GM19043 (cell line): Measurements from ENCODE around the gene GOLGB1.
"Not testable (repeated sequence)": the region's sequence is repeated elsewhere in the genome, so short reads cannot be mapped to it uniquely, and the experiment has no call there.

Source experiments
- ATAC-seq: cut with Tn5 transposase; IDR thresholded peaks from one replicate; pipeline ENCODE4 v1.9.1; 2021; ENCODE audit warnings: low read depth; ENCODE audit not compliant: unreplicated experiment

Gene GOLGB1

DNA sequence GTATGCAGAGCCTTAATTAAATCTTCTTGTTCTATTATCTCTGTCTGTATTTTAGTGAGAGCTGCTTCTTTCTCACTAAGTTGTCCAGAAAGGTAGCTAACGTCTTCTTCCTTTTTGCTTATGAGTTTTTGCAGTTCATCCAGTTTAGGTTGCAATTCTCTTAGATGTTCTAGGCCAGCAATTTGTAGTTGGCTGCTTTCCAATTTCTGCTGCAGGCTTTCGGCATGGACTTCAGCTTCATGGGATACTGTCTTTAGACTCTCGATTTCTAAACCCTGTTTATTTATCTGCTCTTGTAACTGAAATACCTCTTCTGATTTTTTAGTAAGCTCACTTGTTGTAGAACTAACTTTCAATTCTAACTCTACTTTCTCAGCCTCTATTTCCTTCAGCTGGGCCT, 53.4 kb downstream of the GOLGB1 start:
- ATAC-seq: no peak

DNA sequence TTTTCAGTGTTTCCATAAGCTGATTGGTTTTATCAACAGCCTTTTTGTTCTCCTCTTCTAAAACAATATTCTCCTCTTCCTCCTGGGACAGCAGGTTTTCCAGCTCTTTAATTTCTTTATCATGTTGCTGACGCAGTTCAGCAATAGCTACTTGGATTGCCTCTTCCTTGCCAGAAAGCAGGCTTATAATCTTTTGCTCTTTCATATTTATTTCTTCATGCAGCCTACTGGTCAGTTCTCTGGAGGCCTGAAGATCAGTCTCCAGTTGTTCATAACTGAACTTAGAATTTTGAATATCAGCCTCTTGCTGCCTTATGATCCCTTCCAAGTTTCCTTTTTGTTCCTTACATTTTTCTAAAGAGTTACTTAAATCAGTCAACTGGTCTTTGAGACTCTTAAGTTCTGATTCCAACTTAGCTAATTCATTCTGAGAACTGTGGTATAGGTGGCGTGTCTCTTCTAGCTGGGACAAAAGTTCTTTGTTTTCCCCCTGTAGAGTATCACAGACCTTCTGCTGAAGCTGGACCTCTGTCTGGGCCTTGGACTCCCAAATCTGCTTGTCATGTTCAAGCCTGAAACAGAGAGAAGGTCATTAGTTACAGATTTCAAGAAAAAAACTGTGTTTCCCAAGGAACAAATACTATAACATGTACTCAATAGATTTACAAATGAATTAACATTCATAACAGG, 57.4 kb downstream of the GOLGB1 start:
- ATAC-seq: no peak

DNA sequence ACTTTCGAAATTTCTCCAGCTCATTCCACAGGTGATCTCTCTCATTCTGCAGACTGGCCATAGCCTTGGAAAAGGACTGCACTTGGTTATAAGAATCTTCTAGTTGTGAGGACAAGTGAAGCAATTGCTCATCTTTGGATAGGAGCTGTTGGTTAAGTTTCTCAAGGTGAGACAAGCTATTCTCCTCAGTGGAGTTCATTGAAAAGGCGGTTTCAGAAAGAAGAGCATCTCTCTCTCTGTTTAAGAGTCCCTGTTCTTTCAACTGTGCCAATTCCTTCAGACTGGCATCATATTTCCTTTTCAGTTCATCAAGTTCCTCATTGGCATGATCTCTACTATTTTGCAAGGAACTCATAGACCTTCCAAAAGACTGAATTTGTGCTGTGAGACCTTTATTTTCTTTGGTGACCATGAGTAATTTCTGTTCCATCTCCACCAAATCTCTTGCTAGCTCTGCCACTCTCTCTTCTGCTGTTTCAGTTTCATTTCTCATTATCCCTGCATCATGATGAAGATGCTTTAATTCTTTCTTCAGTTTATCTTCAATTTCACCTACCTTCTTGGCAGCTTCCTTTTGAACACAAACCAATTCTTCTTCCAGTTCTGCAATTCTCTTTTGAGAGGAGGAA, 58.6 kb downstream of the GOLGB1 start:
- ATAC-seq: peak; percentile 66

DNA sequence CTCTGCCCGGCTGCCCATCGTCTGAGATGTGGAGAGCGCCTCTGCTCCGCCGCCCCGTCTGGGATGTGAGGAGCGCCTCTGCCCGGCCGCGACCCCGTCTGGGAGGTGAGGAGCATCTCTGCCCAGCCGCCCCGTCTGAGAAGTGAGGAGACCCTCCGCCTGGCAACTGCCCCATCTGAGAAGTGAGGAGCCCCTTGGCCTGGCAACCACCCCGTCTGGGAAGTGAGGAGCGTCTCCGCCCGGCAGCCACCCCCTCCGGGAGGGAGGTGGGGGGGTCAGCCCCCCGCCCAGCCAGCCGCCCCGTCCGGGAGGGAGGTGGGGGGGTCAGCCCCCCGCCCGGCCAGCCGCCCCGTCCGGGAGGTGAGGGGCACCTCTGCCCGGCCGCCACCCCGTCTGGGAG, 60.8 kb downstream of the GOLGB1 start:
- not testable (repeated sequence) for ATAC-seq

DNA sequence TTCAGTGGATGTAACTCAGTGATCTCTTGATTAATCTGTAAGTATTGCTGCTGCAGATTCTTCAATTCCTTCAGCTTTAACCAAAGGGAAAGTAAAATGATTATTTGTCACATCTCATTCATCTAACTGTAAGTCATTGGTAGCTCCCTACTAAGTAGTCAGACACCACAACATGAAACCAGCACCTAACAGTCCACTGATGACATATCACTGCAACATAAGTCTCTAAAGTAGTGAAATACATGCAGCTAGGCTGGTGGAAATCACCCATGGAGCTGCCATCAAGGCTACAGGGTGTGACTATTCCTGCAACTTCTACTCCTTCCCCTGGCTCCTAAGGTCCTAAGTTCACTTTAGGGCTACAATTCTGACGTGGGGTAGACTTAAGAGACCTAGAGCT, 67.7 kb downstream of the GOLGB1 start:
- ATAC-seq: no peak

DNA sequence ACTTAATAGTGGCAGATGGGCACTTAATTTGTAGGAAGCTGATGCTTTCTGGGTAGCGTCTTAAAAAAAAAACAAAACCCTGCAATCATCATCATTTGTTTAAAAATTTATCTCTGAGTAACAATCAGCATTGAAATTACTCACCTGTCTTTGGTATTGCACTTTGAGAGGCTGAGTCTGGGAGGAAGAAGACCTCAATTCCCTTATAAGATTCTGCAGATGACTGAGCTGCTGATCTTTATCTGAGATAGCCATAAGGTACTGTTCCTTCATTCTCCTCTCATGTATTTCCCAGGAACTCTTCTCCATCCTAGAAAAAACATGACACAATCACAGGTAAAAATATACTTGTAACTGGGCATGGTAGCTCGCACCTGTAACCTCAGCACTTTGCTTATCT, 72.4 kb downstream of the GOLGB1 start:
- no peak for ATAC-seq

DNA sequence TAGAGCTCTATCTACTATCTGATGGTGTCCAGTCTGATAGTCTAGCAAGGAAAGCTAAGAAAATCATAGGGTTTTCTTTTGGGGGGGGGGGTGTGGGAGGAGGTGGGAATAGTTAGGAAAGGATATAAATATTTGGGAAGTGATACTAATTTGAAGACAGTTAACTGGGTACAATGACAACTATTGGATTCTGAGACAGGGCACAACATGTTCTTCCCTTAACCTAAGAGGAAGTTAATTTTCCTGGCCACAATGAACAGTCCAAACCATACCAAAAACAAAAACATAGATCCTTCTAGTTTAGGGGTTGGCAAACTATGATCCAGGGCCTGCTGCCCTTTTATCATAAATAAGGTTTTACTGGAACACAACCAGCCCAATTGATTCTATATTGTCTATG, 78.9 kb downstream of the GOLGB1 start:
- no peak for ATAC-seq

DNA sequence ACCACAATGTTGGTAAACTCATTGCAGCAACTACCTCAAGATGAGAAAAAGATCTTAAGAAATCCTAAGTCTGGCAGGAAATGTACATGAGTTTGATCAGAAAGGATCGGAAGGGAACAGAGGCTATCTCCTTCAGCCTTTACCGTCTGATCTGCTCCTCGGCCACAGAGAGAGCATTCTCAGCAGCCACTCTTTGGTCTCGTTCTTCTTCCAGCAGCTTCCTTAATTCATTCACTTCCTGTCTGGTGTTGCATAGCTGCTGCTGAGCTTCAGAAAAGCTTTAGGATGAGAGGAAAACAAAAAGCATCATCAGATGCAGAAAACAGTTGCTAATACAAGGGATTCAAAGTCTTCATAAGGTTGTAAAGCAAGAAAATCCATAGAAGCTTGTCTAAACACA, 82.2 kb downstream of the GOLGB1 start:
- ATAC-seq: no peak

DNA sequence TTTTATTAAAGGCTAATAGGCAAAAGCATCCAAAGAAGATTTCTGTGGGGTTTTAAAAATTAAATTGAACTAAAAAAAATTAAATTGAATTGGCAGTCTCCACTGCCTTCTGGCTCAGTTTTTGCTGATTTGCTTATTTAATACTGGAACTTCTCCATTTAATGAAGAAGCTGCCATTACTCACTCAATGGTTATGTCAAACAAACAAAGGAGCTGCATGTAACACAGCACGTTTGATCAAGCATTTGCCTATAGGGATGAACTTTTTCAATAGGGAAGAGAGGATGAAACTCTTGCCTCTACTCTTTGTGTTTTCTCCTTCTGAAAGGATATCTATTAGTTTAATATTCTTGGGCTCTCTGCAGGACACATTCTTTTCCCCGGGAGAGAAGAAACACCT, 84.1 kb downstream of the GOLGB1 start:
- no peak for ATAC-seq

DNA sequence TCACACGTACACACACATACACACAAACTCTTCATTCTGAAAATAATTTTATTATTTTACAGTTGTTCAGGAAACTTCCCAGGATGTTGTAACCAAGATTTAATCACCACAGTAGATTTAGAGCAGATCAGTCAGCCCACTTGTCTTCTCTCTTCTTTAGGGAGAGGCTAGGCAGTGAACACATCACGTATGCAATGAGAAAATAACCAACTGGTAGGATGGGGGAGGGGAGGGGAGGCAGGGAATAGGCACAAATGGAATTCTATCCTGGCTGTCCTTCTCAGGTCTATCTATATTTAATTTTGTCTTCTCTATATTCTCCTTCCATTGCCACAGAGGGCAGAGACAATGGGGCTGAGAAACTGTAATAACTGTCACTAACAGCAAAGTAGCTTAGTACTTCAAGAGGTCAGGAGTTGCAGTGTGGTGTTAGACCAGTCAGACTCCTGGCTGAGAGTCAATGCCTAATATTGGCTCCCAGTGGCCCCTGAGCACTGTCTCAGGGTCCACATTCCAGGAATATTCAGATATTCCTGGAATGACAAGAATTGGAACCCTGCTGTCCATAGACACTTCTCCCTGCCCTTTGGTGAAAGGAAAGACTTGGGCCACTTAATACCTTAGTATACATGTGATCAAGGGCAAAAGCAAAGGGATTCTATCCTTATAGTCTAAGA, 86.2 kb downstream of the GOLGB1 start:
- no peak for ATAC-seq

DNA sequence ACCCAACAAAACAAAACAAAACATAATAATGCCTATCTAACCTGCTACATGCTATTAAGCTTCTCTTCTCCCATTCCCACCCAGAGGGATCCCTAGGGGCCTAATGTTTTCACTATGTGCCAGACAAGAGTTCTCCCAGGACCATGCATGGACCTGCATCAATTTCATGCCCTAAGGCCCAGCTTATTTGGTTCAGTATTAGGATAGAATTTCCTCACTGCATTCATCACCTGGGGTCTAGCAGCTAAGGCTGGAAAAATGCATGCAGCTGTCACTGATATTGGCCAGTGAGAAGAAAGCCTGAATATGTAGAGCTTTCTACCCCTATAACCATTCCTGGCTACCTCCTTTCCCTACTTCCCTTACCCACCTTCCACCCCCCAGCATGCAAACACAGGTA, 86.8 kb downstream of the GOLGB1 start:
- ATAC-seq: no peak

DNA sequence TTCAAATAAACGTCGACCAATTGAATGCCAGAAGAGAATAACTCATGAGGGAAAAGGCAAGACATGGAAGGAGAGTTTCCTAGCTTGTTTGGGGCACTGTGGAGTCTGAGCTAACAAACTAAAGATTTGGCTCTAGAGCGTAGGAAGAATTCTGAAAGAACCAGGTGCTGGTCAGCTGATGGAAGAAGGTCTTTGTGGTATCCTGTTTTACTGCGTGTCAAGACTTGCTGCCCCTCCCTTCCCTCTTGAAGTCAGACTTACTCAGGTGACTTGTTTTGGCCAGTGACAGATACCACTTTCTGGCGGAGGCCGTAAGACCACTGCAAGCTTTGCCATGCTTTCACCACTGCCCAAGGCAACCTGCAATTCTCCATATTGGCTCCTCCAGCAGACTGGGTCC, 88.2 kb downstream of the GOLGB1 start:
- no peak for ATAC-seq

DNA sequence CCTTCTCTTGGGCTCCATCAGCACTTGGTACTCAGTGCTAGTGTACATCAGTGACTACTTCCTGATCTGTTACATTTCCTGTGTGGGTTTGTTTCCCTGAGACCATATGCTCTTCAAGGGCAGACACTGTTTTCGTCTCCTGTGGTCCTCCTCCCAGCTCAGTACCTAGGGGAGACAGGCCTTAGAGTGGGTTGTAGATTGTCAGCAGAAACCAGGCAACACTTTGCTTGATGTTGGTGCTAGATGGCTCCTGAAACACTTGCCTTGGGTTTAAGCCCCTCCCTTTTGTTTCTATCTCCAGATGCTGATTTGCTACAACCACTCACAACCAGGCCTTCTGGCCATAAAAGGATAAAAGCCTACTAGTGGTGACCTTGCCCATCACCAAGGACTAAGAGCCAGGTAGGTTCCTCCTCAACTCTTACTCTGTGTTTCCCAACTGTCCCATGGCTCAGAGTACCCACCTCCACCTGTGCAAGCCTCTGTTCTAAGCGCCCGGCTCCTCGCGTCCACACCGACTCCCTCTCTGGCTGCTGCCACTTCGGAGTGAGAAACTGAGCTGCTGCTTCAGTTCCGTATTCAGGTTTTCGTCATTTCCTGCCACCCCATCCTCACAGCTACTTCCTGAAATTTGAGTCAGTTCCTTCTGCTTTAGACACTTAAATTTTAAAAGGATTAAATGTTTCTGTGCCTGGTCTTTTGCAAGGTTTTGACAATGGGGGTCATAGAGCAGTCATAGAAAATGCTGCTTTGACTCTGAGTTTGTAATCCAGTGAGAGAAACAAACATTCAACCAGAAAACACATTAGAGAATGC, 89.0 kb downstream of the GOLGB1 start, which contains the start of gene HCLS1:
TSS of gene HCLS1 (minus strand) at position 548 of the 816 bp plus-strand sequence. CDS start 2,556 bp downstream, outside the sequence.
- peak; percentile 78 for ATAC-seq

DNA sequence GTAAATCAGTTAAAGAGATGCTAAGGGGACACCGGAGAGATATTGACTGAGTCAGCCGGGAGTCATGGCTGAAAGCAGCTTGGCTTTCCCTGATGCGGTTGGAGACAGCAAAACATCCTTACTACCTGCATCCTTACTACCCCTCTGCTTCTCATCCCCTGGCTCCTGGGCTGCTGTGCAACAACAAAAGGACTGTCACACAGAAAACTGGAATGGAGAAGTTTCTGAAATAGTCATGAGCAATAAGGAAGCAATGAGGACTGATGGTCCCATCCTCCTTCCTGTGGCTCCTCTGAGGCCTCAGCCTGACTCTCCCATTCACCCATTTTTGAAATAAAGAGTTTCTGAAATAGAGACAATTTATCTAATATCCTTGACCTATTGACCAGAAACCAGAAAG, 90.0 kb downstream of the GOLGB1 start:
- no peak for ATAC-seq

DNA sequence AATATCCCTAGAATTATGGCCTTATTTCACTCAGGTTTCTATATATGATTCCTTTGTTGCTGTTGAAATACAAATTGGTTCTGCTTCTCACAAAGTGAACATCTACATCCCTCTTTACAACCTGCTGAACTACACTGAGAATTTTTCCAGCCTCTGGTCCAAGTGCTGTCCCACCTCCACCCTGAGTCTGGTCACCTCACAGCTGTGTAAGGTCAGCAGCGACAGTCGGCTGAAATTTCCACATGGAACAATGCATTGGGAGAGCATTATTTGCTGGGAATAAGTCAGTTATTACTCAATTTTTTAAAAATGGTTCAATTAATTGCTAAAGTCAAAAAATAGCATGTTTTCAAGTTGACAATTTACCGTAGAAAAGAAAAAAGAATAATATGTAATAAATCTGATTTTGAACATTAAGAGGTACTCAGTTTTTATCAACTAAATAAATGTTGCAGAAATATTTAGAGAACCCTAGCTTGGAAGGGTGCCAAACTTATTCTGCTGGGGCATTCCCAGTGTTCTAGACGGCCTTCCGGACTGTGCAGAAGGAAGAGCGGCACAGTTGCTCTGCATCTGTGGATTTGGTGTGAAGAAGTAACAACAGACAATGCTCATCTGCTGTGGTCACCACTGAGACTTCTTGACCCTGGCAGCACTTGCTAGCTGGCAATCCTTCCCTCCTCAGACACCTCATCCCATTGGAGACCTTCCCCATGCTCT, 90.7 kb downstream of the GOLGB1 start:
- no peak for ATAC-seq

DNA sequence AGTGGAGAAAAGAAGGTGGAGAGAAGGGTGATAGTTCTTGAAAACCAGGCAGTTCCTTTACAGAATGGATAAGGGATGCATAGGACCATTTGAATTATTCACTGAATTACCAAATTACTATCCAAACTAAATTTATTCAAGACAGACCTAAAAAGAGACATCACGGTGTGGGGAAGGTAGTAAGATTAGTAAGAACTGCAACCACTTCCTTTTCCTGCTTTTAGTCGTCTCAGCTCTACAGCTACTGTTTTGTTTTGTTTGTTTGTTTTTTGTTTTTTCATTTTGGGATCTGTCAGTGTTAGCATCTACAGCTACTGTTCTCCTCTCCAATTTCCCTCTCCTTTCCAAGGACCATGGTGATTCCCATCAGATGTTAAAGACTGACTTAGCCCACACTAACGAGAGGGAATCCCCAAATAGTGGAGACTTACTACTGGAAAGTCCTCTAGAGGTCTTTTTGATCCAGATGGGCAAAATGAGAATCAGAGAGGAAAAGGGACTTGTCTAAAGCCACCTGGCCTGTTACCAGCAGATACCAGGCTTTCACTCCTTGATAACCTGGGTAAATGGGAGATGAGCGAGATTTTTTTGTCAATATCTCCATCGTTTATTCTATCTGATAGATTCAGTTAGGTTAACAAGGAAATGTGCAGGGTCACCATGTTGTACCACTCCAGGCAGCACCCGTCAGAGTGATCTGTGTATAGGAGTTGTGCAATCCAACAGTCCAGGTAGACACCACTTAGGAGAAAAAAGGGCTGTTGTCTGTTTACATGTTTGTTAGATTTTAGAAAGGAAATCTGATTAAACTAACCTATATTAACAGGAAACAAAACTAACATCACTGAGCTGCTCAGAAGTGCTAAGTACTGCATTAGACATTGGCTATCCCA, 94.8 kb downstream of the GOLGB1 start:
- peak; percentile 58 for ATAC-seq

DNA sequence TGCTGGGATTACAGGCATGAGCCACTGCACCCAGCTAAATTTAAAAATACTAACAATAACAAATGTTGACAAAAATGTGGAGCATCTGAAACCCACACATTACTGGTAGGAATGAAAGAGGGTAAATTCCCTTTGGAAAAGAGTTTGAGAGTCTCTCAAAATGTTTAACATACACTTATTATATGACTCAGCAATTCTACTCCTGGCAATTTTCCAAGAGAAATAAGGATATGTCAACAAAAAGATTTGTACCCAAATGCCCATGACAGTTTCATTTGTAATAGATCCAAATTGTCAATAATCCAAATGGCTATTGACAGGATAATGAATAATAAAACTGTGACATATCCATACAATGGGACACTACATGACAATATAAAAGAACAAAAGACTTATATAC, 97.9 kb downstream of the GOLGB1 start:
- no peak for ATAC-seq

DNA sequence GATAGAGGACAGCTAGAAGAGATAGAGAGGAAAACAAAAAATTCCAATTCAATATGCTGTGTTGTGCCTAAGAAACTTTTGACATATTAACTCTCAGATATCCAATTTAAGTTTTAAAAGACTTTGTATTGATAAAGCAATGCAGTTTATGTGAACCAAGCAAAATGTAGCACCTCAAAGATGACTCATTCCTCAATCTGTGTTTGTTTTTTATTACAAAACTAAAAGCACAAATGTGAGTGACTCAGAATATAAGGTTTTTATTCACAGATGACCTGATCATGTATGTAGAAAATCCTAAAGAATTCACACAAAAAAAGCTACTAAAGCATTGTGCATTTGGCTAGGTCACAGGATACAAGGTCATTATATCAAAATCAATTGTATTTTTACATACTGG, 99.9 kb downstream of the GOLGB1 start:
- no peak for ATAC-seq

DNA sequence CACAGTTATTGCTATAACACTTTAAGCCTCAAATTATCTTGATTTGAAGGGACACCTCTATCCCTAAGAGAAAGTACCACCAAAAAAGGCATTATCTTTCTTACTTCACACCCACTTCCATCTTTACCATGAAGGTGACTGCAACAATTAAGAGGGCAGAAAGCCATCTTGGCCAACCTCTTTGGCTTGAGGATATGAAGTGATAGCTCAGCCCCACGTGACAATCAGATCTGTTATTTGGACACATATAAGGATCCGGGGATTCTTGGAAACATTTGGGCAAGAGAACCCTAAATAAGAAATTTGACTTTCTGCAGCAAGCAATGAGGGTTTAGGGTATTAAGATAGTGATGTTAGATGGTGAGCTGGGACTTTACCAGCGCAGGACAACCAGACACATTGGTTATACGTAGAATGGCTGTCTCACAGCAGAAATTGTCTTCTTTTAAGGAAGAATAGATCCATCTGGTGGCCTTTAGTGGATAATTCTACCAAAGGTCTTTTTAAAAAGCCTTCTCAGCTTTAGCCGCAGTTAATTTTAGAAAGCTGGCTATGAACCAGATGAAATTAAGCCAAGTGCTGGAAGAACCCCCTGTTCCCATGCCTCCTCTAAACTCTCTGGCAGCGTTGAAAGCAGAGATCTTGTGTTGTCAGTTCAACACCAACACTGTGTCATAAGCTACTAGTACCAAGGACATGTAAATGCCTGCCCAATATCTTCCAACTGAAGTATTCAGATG, 101.2 kb downstream of the GOLGB1 start:
- no peak for ATAC-seq
